Activated naive CD4-positive, alpha-beta T cell treated with Interleukin-2 at 50 U/mL for 16 hours (primary cell): Measurements from ENCODE around the gene C9orf72.

Experiments used
- DNase-seq: peaks from one replicate; pipeline ENCODE4 v3.0.0-alpha.2; 2020

The C9orf72 gene

DNA sequence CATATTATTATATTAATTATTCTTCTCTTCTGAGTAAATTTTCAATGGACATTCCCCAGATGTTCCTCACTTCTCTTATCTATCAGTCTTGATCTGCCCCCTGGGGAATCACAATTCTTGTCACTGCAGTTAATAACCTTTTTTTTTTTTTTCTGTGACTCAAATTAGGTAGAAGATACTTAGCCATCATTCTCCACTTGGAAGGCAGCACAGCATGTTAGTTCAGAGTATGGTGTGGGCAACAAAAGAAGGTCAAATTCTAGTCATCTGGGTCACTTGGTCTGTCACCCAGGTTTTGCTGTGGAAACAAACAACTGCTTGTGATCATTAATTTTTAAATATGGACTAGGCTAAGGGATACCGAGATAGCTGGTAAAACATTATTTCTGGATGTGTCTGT is 35.5 kb downstream of the C9orf72 start:
- no peak for DNase-seq

- DNase-seq = no peak
Measured at GRCh38 chr9:27537027-27537435, 36.2 kb downstream of the C9orf72 start.

DNA sequence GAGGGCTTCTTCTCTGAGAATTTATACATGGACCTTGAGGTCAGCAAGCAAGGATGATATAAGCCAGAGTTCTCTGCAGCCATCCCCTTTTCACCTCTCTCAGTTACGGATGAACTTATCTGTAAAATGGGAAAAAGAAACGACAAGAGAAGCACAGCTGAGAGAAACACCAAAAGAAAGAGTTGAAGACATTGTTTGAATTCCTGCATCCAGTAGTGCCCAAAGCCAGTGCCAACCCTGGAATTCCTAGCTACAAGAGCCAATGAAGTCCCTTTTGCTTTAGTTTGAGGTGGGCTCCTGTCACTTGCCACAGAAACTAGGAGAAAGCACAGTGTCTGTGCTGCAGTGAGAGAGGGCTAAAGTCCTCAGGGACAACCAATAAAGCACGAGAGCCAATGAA is 37.1 kb downstream of the C9orf72 start:
- DNase-seq = no peak

DNA sequence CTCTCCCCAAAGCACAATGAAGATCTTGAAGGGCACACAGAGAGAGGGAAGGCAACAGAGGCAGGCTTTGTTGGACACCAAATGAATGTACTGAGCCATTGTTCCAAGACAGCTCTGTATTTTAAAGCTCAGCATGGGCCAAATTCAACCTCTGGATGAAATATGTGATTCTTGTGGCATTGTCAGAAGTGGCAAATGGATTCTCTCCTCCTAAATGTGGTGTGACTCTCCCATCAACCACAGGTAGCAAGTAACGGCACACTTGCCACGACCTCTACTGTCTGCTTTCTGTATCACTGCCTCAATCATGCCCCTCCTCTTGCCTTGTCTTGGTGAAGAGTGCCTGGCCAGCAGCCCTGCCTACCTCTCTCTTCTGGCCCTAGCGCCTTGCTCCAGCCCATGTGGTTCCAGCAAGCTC is 37.6 kb downstream of the C9orf72 start:
- no peak for DNase-seq

DNA sequence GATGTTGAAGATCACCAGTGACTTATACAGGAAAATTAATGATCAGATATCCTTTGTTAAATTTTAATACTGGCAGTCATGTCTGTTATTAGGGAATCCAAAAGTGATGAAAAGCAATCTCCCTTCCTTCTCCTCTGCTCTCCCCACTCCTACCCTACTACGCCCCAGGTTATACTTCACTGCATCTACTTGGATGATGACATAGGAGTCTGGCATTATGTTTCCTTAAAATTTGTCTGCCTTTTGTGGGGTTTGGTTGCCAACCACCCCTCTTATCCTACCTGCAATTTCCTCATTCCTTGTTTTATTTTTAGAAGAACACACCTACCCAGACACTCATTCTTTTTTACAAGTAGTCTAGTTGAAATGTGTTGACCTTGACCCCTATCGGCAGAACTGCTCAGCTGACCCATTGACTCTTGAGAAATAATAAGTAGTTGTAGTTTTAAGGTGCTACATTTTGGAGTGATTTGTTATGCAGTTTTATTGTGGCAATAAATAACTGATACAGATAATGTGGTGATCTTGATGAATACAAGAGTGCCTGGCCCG is 38.5 kb downstream of the C9orf72 start:
- DNase-seq = no peak

GRCh38 chr9:27534131-27534530 is 39.1 kb downstream of the C9orf72 start:
- DNase-seq = no peak

DNA sequence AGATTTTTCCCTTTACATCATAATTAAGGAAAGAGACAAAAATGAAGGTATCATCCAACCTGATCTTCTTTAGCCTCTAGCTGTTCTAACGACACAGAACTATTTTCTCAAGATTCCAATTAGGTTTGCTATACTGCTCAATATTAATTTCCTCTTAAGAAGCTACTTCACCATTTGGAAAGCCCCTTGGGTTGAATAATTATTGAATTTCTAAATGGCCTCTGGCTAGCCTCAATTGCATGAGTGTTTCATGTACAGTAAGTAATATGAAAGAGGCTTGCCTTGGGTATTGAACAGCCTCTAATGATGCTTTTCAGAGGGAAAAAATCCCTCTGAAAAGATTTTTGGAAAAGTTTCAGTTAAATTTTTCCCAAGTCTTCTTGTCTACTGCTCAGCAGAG is 40.0 kb downstream of the C9orf72 start:
- no peak for DNase-seq

DNA sequence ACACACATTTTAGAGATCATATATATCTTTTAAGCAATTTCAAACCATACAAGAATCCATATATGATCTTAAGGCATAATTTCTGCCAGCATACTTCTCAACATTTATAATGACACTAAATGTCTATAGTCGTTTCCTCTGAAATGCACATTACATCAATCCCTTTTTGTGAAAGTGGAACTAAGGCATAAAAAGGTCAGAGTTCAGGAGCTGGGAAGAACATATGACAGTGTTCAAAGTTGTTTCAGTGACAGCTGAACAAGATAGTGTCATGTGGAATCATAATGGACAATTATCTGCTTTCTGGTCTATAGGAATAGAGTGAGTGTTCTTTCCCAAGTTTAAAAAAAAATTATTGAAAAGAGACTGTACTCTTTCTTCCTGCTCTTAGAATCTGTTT is 41.2 kb downstream of the C9orf72 start:
- no peak for DNase-seq

GRCh38 chr9:27530915-27531755 is 42.1 kb downstream of the C9orf72 start:
- DNase-seq = no peak

GRCh38 chr9:27529316-27530278 is 43.7 kb downstream of the C9orf72 start, which contains the start of gene MOB3B:
Gene MOB3B (minus strand): TSS chr9:27529814. CDS start chr9:27455550, 74,264 bp downstream.
- DNase-seq = peak; percentile 79

DNA sequence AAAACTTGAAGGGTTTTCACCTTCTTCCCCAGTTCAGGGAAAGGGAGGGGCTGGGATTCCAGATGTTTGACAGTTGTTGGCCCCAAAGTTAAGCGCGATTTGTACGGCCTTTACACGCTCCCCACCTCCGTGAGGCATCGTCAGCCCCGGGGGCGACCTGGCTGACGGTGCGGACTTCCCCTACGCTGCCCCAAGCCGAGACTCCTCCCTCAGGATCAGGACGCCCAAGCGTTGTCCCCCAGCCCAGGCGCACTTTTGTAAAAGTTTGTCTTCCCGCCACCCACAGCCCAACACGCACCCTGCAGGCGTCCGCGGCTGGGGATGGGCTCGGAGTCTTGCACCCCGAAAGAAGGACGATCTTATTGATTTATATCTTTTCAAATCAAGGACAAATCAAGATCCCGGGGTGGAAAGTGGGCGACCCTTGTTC is 44.4 kb downstream of the C9orf72 start:
- peak; percentile 48 for DNase-seq

DNA sequence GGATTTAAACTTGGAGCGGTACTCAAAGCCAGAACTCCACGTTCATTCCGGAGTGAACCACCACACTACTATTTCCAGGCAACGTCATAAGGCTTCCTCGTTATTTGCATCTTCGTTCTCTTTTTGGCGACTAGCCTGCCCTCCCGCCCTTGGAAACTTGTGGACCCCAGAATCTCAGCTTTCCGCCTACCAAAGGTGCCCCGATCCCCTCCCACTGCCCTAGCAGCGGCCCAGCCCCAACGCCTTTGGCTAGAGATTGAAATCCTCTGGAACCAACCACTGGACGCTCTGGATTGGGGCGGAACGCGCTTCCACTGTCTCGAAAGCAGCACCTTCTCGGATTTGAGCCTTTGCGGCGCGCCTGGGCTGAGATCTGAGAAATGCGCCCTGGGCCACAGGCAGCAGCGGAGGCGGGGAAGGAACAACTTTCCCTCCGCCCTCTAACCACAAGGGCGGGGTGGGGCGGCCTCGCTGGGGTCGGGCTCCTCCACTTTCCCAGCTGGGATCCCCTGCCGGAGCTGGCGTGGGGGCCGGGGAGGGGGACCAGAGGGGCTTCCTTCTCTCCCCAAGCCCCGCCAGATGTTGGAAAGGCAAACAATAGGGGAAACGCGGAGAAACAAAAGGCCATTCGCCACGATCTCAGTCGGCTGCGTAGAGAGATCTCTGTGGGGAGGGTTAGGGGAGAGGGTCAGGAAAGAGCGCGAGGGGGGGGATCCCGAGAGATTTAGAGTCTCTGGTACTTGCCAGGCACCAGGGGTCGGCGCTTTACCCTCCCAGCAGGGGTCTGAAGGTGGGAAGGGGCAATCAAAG is 45.0 kb downstream of the C9orf72 start:
- peak; percentile 51 for DNase-seq

- DNase-seq = no peak
Measured at GRCh38 chr9:27527702-27528075, 45.6 kb downstream of the C9orf72 start.

DNA sequence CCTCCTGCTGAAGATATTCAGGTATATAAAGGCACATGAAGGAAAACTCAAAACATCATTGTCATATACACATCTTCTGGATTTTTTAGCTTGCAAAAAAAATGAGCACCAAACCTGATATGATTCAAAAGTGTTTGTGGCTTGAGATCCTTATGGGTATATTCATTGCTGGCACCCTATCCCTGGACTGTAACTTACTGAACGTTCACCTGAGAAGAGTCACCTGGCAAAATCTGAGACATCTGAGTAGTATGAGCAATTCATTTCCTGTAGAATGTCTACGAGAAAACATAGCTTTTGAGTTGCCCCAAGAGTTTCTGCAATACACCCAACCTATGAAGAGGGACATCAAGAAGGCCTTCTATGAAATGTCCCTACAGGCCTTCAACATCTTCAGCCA is 49.0 kb downstream of the C9orf72 start, which contains the start of gene IFNK:
TSS of gene IFNK (plus strand) at position 55 of the 400 bp plus-strand sequence. CDS start at position 102, 47 bp downstream.
- DNase-seq = no peak

GRCh38 chr9:27523141-27523540 is 50.1 kb downstream of the C9orf72 start:
- no peak for DNase-seq

GRCh38 chr9:27520986-27521385 is 52.3 kb downstream of the C9orf72 start:
- no peak for DNase-seq

DNA sequence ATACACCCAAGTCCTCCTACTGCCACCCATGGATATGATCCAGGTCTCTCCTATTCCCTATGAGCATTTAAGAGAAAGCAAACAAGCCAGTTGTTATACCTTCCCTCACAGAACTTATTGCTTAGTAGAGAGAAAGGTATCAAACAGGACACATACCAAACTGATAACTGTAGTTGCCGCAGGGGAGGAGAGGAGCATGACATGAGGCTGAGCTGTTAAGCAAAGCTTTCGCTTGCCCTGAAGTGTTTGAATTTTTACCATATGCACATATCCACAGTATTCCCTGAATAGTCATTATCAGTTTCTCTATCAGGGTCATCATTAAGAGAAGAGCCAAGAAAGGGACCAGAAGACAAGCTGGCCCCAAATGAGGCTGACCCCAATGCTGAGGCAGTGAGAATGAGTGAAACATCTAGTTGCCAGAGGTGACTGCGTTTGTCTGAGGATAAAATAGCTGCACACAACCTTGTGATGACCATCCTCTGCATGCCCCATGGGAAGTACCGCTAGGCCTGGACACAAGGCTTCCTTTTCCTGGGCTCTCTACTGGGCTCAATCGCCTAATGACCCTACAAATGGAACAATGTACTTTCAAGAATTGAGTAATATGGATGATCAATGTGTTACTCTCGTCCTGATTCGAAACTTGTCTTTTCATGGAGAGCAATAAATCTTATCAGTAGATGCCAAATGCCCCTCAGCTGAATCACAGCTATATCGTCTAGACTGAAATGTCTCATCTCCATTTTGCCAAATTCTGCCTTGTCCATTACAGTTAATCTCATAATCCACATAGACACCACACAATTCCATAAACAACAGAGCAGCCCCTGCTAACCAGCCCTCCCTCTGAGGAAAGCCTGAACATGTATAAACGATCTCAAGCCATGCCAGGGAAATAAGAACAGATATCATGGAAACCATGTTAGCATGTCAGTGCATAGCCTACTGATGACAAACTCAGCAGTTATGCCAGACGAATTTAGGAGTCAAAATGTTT is 53.5 kb downstream of the C9orf72 start:
- no peak for DNase-seq

GRCh38 chr9:27518809-27519208 is 54.5 kb downstream of the C9orf72 start:
- no peak for DNase-seq

- DNase-seq = no peak
Measured at GRCh38 chr9:27518006-27518405, 55.3 kb downstream of the C9orf72 start.

DNA sequence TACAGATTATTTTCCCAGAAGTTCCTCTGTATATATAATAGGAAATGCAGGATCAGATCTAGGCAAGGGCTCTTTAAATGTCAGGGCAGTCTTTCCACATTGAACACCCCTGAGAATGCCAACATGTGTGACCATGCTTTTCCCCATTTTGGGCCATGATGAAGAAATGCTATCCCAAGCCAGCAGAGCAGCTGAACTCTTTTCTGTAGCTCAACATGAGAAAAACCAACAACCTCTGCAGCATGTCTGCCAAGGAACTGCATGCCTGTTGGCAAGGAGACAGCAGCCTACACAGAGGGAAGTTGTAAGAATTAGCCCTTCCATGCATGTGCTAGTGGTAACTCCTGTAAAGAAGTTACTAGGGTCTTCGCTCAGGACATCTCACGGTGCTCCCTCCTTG is 58.7 kb downstream of the C9orf72 start:
- DNase-seq = no peak

- no peak for DNase-seq
Measured at GRCh38 chr9:27511771-27512170, 61.5 kb downstream of the C9orf72 start.
